ENCODE measurements around the gene PAPPA. TPM values are rescaled to one million over a fixed set of nuclear protein-coding genes. Genes with fewer than 3 reads are reported as not detected.
A peak's percentile ranks its signal among the peaks of the same experiment; 100 is the strongest.

Gene PAPPA, protein sequence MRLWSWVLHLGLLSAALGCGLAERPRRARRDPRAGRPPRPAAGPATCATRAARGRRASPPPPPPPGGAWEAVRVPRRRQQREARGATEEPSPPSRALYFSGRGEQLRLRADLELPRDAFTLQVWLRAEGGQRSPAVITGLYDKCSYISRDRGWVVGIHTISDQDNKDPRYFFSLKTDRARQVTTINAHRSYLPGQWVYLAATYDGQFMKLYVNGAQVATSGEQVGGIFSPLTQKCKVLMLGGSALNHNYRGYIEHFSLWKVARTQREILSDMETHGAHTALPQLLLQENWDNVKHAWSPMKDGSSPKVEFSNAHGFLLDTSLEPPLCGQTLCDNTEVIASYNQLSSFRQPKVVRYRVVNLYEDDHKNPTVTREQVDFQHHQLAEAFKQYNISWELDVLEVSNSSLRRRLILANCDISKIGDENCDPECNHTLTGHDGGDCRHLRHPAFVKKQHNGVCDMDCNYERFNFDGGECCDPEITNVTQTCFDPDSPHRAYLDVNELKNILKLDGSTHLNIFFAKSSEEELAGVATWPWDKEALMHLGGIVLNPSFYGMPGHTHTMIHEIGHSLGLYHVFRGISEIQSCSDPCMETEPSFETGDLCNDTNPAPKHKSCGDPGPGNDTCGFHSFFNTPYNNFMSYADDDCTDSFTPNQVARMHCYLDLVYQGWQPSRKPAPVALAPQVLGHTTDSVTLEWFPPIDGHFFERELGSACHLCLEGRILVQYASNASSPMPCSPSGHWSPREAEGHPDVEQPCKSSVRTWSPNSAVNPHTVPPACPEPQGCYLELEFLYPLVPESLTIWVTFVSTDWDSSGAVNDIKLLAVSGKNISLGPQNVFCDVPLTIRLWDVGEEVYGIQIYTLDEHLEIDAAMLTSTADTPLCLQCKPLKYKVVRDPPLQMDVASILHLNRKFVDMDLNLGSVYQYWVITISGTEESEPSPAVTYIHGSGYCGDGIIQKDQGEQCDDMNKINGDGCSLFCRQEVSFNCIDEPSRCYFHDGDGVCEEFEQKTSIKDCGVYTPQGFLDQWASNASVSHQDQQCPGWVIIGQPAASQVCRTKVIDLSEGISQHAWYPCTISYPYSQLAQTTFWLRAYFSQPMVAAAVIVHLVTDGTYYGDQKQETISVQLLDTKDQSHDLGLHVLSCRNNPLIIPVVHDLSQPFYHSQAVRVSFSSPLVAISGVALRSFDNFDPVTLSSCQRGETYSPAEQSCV (N-terminal part only)
- 9.4 TPM for total RNA-seq

DNA sequence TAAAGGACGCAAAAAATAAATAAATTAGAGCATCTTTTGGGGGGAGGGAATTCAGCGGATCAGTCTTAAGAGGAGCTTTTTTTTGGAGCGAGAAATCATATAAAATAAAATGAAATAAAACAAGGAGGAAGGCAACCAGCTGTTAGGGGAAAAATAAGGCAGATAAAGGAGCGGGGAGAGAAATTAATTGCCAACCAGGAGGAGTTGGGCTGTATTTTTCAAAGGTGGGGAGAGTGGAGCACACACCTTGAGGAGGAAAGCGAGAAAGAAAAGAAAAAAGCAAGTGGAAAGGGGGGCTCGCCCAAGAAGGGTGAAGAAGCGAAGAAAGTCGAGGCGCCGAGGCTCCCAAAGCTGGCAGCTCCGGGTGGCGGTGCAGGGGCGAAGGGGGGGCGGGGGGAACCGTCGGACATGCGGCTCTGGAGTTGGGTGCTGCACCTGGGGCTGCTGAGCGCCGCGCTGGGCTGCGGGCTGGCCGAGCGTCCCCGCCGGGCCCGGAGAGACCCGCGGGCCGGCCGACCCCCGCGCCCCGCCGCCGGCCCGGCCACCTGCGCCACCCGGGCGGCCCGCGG, at the start of gene PAPPA:
TSS of gene PAPPA (plus strand) at position 27 of the 569 bp plus-strand sequence. CDS start at position 409, 382 bp downstream.
- no peak for ATAC-seq

DNA sequence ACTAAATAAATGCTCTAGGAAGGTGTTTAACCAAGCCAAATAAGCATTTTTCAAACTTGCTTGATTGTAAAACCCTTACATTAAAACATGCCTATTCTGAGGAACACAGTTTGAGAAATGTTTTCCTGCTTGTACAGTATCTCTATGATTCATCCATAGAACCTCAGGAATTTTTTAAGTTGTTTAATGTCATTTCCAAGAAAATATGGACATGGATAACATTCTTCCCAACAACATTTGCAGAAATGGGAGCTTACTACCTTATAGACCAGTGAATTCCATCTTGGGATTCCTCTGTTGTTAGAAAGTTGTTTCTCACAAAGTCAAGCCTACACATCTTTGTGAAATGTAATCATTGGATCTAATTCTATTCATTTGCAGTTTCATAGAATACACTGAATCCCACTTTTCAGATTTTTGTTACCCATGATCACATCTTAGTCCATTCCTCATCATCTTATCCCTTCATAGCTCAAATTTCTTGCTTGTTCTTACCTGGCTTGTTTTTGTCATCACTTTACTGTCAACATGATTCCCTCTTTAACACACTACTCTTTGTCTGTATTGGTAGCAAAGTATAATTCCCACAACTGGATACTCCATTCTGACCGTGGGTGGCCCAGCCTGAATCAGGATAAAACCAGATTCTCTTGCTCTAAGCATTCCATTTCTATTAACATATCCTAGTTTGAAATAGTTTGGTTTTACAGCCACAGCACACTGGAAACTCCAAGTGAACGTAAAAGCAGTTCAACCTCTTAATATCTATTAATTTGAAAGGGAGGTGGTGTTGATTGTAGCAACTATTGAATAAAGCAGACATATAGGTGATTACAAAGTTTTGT, 49.4 kb upstream of the PAPPA start:
- no peak for ATAC-seq

DNA sequence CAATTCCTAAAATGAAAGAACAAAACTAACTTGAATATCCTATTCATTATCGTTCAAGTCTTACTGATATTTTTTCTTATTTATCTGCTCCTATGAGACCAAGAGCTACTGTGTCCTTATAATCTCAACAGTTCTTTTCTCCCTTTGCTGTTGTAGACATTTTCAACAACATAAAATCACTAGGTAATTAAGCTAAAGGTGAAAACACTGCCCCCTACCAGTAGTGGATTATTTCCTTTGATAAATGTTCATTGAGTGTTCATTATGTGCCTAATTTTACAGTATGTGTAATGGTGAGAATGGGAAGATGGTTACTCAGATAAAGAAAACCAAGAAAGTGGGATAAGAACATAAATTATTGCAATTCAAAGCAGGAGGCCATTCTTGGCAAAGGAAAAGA, 41.4 kb upstream of the PAPPA start:
- no peak for ATAC-seq

DNA sequence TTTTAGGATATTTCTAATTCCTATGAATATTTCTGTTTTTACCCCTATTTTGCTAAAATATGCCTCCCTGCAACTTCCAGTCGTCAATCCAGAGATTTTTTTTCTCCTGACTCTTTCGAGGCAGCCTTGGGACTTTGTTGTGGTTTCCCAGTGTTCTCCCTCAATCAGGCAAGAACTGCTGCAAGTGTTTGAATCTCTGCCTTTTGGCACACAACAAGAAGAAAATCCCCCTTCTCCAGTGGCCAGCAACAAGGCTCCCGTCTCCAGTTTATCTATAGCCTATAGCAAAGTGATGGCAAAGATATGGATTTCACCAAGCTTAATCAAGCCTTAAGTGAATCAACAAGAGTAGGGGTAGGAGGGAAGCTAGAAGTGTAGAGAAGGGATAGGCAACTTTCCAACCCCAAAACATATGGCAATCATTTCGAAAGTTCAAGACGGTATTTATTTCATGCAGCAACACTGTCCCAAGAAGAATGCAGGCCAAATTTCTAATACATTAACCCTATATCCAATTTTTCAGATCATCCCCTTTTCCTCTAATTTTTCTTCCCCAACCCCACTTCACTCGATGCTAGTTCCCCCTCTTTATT, 37.7 kb upstream of the PAPPA start:
- no peak for ATAC-seq

DNA sequence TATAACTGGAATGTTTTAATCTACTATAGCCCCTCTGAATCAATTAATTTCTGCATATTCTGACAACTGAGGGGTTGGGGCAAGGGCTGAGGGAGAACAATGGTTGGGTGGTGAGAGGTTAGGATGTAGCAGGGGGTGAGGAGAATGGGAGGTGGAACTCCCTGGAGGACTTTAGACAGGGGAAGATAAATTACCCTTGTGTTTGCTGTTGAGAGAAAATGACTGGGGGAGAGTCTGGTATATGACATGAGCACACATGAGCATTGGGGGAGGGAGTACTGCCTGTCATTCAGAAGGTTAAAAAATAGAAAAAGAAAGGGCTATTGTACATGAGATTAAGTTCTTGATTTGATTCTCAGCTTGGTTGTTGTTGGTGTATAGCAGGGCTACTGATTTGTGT, 37.2 kb upstream of the PAPPA start:
- no peak for ATAC-seq

DNA sequence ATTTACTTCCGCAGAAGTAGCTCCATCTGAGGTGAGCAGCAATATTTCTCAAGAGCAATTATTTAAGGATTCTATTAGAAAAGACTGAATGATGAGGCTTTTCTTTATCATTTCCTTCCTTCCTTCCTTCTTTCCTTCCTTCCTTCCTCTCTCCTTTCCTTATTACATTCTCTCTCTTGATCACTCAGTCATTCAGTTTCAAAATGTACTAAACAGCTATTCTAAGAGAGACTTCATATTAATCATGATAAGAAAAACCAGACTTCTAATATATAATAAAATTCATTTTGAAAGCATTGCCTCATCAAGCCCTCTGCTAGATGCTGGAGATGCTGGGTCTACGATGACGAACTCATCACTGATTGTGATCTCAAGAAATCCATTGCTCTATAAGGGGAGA, 30.4 kb upstream of the PAPPA start:
- ATAC-seq, result no peak

DNA sequence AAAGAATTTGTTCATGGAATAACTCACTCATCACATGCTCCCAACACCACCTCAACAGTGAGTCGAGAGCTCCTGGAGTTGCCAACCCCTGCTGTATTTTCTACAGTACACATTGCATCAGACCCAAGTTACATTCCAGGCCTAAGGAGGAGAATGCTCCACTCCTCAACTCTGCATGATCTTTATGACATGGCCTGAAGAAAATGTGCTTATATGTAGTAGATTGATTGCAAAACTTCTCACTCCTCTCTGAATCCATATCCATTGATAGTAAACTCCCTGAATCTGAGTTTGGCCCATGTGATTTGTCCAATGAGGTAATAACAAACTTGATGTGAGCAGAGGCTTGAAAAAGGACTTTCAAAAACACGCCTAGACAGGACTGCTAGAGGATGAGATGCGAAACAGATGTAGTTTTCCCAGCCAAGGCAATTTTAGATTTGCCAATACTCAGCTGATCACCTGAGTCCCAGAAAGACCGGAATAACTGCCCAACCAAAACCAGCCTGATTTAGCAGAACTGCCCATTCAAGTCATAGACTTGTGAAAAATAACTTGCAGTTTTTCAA, 29.0 kb upstream of the PAPPA start:
- ATAC-seq, result peak; percentile 96

DNA sequence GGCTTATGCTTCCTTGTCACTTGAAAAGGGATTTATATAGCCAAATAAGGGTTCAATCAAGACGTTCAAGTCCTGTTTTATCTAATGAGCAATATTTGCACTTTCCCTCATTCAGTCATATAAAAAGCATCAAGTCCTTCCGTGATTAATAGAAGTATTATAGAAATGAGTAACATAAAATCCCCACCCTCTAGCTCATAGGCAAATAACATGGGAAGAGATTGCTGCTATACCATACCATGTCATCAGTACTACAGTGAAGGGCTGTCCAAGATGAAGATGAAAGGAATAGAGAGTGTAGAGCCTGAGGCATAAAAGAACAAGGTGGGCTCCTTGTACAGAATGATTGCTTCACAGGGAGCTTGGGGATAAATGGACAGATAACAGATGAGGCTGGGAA, 20.4 kb upstream of the PAPPA start:
- peak; percentile 62 for ATAC-seq

DNA sequence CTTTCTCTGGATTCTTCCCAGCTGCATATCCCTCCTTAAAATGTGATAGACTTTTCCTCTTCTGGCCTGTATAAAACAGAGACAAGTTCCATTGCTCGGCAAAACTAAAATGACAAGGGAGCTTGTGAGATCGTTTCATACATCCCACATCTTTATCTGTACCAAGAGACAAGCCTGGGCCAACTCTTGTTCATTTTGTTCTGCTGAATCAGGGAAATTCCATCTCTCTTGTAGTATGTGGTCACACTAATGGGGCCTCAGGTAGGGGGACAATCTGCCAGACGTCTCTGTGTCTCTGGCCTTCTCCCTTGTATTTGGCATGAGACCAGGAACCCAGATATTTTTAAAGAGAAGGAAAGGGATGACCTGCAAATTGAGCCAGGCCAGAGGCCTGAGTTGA, 18.6 kb upstream of the PAPPA start:
- ATAC-seq, result no peak

DNA sequence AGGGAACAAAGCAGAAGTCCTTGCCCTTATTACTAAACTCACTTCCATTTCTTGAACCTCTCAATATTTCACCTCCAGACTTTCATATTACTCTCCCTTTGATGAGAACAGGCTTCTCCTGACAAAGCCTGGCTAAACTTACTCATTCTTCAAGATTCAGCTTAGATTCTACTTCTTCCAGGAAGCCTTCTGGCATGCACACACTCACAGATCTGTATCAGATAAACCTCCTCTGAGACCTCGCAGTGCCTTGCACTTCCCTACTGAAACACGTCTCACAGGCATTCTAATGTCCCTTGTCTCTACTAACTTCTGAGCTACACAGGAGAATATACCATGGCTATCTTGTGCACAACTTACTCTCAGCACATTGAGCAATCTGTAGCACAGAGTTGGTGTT, 16.6 kb upstream of the PAPPA start:
- no peak for ATAC-seq

DNA sequence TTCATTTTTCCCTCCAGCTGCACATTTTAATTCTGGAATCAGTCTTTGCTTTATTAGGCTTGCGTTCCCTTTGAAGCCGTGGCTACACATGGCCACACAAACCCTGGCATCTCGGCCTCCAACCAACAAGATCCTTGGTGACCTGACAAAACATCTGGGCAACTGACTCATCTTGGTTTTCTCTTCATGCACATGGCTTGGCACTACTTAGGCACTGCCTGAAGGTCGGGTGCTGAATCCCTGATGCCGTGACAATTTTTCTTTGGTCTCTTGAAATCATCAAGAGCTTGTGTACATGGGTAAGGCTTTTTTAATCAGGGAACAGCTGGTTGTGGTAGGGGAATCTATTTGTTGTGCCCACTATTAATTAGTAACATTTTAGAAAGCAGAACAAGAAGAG, 16.0 kb upstream of the PAPPA start:
- ATAC-seq, result no peak

DNA sequence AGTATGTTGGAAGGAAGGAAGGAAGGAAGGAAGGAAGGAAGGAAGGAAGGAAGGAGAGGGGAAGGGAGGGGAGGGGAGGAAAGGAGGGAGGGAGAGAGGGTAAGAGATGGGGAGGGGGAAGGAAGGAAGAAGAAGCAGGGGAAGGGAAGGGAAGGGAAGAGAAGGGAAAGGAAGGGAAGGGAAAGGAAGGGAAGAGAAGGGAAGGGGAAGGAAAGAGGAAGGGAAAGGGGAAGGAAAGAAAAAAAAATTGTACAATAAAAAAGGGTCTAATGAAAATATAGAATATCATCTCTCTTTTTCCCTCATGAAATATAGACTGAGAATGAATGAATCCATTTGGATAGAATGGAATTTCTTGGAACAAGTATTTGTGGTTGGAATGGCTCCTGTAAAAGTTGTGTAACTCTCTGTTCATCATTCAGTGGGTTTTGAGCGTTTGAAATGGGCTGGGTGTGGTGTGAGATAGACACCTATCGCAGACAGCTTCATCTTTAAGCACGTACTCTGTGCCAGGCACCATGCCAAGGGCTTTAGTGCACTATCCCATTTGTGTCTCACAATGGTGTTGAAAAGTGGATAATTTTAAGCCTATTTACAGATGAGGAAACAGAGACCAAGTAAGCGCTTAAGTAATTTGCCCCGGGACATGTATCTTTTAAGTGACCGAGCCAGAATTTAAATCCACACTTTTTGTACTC, 11.6 kb upstream of the PAPPA start:
- ATAC-seq, result peak; percentile 80

DNA sequence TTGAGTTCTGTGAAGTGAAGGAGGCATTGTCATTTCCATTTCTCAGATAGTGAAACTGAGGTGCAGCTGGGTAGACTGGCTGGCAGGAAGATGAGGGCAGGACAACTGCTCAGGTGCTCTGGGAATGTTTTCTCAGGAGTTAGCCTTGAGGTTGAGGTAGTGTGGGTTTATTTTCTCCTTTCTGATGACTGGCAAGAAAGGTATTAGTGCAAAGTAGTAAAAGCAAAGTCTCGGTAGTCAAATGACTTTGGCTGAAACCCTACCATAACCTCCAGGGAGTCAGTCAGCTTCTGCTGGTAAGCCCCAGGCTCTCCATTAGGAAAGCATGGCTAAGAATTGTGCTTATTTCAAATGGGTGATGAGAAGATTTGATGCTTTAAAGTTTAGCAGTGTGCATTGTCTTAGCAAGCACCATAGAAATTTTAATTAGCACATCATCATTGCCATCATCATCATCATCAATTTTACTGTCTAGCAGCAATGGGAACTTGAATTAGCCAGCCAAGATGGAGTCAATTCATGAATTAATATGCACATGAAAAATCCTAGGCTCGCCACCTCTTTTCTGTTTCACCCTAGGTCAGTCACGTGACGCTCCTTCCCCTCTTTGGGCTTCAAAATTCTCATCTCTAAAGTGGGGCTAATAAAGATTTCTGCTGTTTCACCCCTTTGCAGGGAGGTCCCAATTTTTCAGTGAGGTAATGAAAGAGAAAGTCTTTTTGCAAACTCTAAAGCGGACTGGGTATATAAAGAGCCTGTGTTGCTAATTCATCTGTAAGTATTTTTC, 10.7 kb upstream of the PAPPA start:
- ATAC-seq, result no peak

DNA sequence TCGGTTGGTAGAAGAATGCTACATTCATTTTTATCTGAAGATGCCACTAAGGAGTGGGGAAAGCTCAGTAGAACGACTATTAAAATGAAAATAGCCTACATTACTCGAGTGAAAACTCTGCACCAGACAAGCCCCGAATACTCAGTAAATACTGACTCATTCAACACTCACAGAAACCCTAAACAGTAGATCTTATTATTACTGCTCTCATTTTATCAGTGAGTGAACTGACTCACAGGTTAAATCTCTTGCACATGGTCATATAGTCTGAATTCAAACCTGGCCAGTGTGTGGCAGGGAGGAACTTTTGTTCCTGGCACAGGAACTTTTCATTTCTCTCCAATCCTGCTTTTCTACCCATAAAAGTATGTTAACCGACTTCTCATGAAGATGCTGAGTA, 9.6 kb upstream of the PAPPA start:
- ATAC-seq, result peak; percentile 68

DNA sequence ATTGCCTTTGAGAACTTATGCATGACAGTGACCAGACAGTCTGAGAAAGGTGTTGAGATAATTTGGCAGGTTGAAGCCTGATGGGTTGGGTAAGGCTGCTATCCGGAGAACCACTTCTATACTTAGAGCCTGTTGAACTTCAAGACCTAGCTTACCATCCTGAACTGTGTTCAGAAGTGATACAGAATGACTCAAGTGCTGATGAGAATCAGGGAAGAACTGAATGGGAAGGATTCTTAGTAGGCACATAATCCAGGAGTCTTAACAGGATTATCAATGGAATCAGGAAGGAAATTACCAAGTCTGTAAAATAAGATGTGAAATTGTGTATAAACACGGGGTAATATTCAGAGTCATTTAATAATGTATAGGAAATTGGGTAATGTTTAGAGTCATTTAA, 9.0 kb upstream of the PAPPA start:
- peak; percentile 79 for ATAC-seq

DNA sequence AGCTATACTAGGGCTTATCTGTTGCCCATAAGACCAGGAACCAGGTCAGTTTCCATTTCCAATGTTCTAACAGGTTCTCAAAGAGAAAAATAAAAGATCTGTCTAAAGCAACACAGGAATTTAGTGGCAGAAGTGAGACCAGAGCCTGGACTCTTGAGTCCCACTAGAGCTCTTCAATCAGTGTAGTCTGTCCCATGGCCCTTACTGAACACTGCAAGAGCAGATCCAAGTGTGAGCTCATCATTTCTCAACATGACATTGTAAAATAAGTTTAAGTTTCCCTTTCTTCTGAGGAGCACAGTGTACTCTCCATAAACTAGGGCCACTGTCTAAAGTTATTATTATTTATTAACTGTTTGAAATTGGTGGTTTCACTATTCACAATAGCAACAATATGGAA, 8.6 kb upstream of the PAPPA start:
- no peak for ATAC-seq

DNA sequence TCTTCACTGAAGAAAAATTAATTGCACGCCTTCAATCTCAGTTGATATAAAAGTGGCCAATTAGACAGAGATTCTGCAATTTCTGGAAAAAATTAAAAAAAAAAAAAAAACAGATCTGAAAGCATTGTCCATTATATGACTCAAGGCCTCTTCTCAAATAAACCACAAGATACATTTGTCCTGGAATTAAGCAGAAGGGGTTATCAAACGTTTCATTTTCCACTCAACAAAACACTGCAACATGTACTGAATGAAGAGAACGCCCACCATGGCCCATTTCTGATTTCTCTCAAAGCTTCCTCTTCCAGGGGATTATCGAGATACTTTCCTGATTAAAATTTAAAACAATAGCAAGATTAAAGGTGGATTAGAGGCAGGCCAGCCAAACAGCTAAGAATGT, 5.8 kb upstream of the PAPPA start:
- ATAC-seq, result no peak

DNA sequence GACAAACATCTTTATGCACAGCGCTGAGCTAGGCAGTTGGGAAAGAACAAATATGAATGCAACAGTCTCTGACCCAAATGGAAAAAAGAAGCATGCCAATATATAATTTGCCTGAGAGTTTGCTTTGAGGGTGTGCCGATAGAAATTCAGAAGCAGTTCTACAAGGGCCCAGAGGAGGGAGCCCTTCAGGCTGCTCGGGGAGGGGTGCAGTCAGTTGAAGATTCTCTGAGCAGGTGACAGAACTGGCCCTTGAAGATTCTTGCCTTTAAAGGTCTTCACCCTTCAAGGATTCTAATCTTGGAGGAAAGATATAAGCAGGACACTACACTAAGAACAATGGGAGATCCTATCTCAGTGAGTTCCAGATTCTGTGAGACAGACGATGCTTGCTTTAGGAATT, 3.7 kb upstream of the PAPPA start:
- peak; percentile 56 for ATAC-seq

DNA sequence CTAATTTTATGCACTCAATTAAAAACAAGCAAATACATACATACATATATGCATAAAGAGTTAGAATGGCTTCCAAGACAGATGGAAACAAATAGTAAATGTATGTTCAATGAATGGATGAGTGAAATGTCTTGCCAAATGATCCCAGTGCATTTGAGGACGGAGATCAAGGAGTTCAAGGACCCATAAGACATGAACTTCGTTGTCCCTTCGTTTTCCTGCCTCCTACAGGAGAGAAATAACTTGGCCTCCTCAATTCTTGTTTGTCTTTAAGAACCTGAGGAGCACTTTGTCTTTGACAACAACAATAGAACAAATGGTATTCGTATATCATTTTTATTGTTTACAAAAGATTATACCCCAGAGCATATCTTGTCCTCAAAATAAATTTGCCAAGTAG, 2.4 kb upstream of the PAPPA start:
- no peak for ATAC-seq

DNA sequence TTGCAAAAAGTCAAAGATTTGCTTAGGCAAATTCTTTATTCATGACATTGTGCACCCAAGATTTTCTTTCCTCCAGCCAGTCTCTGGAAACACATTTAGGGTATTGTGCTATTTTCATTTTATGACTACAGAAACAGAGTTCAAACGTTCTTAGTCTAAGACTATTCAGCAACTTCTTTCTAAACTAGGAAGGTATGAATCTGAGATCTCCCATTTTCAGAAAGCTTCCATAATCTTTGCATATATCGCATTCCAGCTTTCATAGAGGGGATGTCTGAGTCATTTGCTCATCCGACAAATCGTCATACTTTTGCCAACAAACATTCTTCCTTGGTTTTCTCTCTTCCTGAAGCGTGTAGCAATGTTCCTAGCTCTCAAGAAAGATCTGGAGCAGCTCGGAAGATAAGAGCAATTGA, 1.6 kb upstream of the PAPPA start:
- ATAC-seq, result no peak

All from esophagus mucosa (tissue), 1 donor.